ENCODE data around the gene EPS8. TPM values are rescaled to one million over a fixed set of nuclear protein-coding genes. Genes with fewer than 3 reads are reported as not detected.

Gene EPS8
- total RNA-seq, 1 experiment from 2014 or later = 14.3 TPM

DNA sequence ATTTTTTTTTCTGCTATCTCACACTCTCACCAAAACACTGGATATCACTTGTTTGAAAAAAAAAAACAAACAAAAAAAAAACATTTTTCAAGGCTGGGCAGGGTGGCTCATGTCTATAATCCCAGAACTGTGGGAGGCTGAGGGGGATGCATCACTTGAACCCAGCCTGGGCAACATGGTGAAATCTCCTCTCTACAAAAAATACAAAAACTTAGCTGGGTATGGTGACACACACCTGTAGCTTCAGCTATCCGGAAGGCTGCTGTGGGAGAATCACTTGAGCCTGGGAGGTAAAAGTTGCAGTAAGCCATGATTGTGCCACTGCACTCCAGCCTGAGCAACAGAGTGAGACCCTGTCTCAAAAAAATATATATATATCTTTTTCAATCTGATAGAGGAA is 66.2 kb downstream of the EPS8 start:
- DNase-seq (ENCODE audit: extremely low read depth, low read depth) = no peak

DNA sequence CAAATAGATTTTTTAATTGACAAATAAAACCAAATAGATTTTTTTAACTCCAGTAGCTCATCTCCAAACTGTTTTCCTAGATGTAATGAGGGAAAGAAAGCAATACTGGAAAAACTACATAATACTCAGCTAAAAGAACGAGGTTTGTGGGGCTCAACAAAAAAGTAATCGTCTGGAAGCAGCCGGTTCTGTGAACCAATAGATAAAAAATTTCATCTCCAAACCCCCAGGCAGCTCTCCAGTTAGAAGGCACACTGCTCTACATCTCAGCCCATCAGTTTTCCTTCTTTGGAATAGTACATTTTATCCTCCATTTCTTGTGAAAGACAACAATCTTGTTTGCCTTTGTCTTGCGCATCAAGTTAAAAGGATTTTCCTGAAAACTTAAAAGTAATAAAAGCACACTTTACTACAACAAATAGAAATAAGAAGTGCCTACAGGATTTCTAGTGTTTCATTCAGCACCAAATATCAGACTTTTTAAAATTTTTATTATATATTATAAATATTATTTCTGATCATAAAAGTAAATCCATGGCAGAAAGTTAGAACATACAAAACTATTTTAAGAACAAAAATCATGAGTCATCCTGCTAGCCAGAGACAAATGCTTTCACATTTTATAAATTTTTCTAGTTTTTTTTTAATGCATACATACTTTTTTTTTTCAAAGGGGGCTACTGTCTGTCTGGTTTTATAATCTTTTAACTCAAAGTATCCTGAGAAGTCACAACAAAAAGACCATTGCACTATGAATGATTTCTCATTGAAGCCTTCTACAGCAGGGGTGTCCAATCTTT is 67.7 kb downstream of the EPS8 start:
- no peak for DNase-seq (ENCODE audit: extremely low read depth, low read depth)

DNA sequence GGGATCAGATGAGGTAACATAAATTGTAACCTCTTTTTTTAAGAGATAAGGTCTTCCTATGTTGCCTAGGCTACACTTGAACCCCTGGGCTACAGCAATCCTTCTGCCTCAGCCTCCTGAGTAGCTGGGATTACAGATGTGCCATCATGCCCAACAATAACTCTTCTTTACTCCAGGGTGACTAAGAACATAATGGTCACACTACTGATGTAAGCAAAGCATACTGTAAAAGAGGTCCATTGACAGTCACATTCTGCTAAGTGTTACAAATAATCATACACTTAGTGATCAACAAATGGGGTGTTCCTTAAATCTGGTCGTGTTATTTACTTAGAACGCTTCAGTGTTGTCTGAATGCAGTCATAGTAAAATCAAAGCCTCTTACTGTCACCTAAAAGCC is 68.9 kb downstream of the EPS8 start:
- DNase-seq (ENCODE audit: extremely low read depth, low read depth) = peak; percentile 9

DNA sequence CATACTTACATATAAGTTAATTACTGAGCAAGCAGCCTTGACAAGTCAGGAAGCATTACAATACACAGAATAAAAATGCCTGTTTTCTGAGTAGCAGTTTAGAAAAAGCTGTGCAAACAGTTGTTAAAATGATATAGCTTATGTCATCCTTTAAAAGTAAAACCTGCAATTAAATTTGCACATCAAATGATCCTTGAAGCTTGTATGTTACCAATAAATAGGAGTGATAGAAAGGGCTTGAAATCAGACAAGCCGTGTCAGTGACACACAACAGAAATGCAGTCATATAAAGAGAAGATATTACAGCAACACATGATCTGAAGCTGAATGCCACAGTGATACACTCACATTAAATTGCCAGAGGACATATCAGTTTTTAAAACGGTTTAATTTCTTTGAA is 70.0 kb downstream of the EPS8 start:
- DNase-seq (ENCODE audit: extremely low read depth, low read depth) = no peak

DNA sequence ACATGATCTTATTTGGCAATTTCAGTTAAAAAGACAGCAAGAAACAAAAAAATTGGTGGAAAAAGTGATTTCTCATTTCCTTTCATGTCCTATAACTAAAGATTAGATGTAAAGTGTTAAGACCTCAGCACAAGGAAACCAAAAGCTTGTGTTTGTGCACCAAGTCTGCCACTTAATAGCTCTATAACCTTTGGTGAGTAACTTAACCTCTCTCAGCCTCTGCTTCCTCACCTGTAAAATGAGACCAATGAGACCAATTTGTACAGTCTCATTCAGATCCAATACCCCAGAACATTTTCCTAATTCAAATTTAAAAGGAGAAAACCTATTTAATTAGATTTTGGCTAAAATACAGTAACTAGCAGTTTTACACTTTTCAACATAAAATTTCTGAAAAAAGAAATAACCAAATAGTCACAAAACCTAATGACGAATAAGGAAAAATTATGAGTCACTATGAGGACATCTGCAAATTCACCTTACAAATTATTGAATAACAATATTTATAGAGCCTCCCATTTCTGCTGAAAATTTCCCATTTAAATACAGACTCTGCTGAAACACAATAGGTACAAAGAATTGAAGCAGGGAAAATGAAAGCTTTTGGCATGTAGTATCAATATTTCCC is 71.1 kb downstream of the EPS8 start:
- DNase-seq (ENCODE audit: extremely low read depth, low read depth) = no peak

DNA sequence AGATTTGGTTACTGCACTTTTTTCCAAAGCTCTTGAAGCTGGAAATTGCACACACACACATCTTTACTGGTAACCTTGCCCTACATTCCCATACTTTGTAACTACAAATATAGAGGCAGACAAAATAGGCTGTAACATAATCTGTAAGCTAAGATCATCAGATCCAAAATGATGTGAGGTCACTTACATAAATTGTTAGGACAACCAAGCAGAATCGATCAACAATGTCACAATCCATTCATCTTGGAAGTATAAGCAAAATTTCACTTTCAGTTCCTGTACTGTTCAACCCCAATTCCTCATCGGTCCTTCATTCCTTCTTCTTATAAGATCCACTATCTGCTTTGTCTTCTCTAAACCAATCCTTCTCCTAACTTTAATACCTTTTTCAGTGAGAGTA is 72.6 kb downstream of the EPS8 start:
- DNase-seq (ENCODE audit: extremely low read depth, low read depth) = no peak

DNA sequence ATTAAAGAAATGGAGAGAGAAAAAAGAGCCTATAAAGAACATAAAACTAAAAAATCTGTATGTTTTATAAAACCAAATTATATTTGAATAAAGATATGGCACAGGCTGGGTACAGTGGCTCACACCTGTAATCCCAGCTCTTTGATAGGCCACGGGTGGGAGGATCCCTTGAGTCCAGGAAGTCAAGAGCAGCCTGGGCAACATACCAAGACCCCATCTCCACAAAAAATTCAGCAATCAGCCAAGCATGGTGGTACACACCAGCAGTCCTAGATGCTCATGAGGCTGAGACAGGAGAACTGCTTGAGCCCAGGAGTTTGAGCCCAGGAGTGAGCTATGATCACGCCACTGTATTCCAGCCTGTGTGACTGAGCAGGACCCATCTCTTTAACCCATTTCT is 74.9 kb downstream of the EPS8 start:
- DNase-seq (ENCODE audit: extremely low read depth, low read depth) = no peak

DNA sequence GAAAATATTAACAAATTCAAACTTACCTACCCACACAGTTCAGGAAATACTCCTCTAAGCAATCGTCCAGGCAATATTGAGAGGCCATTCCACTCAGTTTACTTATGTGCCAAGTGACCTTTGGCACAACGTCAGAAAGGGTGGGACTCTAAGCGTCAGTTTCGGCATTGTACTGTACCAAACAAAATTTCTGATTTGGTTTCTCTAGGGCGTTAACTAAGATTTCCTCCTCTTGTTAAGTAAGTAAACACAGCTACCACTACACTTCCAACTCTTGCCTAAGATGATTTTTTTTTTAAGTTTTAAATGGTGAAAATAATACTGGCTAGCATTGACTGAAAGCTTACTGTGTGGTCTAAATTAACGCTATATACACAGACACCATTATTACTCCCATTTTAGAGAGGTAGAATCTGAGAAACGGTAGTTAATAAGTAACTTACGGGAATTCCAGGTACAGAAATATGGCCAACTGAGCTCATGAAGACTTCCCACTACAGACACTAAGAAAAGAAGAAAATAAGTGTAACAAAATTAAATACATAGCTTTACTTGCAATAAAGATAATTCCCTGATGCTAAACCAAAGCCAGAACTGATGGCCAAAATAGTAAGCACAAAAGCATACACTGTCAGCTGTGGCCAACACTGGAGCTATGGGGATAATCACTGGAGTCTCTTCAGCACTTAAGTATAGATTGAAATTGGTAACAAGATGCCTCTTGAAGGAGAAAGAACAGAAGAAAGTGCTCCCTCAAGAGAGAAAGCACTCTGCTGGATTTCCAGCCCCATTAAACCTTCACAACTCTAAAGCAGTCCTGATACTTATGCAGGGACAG is 76.1 kb downstream of the EPS8 start:
- DNase-seq (ENCODE audit: extremely low read depth, low read depth) = no peak

DNA sequence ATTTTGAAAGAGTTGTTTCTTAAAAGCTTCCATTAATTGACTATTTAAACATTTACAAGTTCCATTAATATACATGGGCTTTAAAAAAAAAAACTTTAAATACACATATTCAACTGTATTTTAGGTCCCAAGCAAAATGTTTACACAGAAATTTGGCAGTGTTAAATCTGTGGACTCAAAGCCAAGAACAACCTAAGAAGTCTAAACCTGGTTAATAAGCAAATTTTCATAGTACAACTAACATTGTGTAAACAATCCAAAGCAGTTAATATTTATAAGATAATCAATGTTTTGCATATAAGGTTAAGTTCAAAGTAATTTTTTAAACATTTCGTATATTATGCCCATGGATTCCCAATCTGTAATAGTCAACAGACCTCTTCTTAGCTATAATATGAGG is 77.0 kb downstream of the EPS8 start:
- DNase-seq (ENCODE audit: extremely low read depth, low read depth) = no peak

DNA sequence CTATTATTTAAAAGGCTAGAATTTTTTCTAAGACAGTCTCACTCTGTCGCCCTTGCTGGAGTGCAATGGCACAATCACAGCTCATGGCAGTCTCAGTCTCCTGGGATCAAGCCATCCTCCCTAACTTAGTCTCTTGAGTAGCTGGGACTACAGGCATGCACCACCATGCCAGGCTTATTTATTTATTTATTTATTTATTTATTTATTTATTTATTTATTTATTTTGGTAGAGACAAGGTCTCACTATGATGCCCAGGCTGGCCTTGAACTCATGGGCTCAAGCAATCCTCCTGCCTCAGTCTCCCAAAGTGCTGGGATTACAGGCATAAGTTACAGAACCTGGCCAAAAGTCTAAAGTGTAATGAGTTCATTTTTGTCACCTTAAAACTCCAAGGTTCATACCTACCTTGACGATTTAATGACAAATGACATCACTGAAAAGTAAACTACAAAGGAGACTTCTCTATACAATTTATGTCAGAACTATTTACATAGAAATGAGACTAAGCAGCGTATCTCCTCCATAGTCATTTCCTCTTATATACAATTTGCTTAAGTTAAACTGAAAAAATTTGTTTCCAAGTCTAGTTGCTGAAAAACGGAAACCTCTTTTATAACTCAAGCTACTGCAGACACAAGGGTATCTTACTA is 78.2 kb downstream of the EPS8 start:
- no peak for DNase-seq (ENCODE audit: extremely low read depth, low read depth)

DNA sequence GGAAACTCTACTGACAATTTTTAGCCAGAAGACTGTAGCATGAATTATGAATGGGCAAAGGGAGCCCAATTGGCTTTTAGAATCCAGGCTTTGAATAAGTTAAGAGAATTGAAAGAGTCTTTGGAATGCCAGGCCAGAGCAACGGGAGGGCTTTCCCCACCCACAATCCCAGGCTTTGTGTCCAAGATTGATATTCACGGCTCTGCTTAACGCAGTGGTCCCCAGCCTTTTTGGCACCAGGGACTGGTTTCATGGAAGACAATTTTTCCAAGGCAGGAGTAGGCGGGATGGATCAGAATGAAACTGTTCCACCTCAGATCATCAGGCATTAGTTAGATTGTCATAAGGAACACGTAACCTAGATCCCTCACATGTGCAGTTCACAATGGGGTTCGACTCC is 79.6 kb downstream of the EPS8 start:
- no peak for DNase-seq (ENCODE audit: extremely low read depth, low read depth)

DNA sequence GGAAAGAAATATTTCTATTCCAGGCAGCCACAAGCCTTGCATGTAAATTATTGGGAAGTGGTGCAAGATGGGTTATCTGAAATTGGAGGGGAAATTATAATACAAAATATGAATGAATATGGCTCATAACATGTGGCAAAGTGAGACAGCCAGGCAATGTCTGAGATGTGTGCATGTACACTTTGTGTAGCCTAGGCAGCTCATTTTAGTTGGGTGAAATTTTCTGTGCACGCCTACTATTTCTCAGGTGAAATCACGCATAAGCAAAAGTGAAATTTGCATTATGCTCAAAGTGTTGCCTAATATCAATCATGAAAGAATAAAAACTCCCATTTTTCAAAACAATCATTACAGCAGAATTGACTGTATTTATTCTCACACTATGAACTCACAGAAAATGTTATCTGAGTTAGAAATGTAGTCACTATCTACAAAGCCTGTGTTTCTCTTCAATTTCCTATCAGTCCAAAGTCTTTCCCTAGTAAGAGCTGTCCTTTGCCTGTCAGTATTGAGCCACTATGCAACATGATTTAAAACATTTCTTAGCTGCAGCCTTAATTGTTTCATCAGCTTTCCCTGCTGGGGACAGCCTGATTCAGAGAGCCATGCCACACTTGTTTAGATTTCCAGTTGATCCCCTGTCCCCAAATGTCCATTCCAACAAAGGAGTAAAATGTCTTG is 80.7 kb downstream of the EPS8 start:
- no peak for DNase-seq (ENCODE audit: extremely low read depth, low read depth)

DNA sequence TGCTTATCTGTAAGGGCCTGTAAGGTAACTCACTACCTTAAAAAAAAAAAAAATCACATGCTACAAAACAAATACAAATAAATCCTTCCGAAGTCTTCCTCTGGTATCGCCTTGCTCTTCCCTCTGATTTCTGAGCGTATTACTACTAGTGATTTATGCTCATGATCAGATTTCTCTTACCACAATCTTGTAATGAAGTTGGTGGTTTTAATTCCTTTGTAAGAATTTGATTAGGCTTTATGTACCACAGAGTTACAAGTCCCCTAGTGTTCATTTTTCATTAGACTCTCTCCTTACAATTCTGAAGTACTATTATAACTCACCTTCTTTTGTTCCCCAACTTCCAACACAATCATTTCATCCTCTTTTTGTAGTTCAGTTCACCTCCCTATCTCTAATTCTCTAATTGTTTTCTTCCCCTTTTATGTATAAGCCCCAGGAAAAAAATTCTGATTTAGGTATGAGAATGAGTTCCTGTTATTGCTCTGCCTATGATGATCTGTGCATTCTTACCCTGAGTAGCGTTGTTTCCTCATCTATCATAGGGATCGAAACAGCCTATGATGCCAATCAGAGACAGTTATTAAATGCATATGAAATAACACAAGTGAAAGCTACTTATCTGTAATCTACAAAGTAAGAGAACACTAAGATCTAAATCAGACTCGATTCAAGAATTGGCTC is 81.5 kb downstream of the EPS8 start:
- no peak for DNase-seq (ENCODE audit: extremely low read depth, low read depth)

DNA sequence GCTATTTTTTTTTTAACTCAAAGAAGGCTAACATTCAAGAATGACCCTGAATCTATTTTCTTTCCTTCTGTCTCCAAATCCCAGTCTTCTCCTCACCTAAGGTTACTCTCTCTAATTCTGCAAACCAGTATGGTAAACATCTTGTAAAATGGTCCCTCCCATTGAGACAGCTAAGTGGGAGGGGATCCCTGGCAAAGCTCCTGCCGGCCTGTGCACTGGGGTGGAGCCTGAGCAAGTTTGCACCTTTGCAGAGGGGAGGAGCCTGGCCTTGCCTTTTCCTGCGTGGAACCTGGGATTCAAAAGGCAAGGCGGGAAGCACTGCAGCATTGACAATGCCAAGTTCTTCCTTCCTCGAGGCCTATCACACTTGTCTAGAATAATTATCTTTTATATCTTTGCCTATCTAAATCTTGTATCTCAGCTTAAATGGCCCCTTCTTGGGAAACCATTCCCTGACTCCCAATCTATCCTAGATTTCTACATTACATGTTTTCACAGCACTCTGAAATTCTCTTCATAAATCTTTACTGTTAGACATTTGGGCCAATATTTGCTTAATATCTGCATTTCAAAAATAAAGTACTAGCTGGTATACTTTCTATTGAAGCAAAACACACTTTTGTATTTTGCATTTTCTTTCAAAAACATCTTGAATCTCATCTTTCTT is 83.0 kb downstream of the EPS8 start:
- DNase-seq (ENCODE audit: extremely low read depth, low read depth) = no peak

DNA sequence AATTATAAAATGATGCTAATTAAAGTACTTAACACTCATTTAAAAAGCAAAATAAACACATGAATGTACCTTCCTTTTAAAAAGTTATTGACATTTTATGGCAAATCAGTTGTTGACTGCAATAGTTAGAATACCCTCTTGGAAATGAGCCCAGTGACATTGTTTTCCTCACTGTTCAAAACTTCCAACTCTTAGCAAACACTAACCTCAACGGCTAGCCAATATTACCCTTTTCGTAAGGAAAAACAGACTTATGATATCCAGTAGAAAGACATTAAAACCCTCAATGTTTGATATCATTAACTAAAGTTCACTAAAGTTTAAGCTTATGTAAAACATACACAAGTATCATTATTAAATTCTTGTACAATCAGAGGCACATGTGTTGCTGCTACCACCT is 83.6 kb downstream of the EPS8 start:
- DNase-seq (ENCODE audit: extremely low read depth, low read depth) = no peak

DNA sequence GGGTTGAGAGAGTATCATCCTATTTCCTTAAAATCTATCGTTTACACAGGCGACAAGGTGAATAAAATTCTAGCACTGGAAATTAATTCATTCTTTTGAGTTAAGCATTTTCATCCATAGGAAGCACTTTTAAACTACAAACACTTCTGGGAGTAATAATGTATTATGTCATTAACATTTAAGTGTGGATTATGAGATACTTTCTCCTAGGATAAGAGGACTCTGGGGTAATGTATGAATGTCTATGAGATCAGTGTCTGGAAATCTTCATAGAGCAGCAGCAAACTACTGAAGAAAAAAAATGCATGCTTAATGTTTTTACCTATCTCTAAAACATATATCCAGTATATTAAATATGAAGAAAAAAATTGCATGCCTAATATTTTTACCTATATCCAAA is 86.9 kb downstream of the EPS8 start:
- DNase-seq (ENCODE audit: extremely low read depth, low read depth) = no peak

DNA sequence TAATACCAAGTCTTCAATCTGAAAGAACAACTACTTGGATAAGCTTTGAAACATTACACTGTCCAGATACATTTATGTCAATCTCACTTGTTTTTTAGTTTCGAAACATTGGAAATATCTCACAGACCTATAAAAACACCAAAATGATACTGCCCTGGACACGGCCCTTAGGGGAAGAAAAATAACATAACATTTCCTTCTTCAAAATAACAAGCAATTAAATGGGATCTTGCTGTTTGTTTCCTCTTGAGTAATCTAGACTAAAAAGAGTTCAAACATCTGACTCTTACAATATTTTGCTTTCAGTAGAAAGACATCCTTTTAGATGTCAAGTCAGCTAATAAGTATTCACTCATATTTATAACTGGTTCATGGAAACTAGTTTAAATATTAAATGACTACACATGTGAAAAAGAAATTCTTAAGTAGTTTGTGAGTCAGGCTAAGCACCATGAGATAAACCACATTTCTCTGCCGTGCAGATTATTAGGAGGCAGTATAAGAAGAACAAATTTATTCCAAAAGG is 87.5 kb downstream of the EPS8 start:
- DNase-seq (ENCODE audit: extremely low read depth, low read depth) = peak; percentile 21

DNA sequence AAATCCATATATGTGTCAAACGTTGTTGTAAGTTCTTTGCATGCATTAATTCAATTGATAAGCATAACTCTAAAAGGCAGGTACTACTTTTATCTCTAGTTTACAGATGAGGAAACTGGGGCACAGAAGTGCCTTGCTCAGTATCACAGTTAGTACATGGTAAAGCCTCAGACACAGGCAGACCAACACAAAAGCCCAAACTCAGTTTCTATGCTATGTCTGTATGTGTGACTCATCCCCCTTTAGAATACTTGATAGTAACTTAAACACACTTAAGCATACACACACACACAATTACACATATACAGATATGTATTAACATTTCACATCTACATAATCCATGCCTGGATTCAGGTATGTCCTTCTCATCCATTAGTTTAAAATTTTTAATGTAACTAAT is 88.0 kb downstream of the EPS8 start:
- no peak for DNase-seq (ENCODE audit: extremely low read depth, low read depth)

DNA sequence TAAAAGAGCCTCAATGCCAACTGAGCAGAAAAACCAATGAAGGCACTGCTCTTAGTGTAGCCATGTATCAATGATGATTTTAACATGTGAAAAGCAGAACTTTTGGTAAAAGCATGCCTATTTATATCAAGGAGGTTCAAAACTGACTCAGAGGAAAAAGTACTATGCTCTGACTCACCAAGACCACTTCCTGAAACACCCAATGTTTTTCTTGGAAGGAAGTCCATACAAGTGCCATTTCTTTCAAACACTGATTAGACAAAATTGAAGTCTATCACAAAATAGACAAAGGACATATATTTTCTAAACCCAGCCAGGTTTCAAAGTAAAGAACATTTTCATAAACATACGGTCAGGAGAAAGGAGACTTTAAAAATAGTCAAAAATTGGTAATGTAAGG is 88.6 kb downstream of the EPS8 start:
- DNase-seq (ENCODE audit: extremely low read depth, low read depth) = peak; percentile 59

Data from NCI-H460 (cell line).